ENCODE data around the gene PFKP.

The PFKP gene

DNA sequence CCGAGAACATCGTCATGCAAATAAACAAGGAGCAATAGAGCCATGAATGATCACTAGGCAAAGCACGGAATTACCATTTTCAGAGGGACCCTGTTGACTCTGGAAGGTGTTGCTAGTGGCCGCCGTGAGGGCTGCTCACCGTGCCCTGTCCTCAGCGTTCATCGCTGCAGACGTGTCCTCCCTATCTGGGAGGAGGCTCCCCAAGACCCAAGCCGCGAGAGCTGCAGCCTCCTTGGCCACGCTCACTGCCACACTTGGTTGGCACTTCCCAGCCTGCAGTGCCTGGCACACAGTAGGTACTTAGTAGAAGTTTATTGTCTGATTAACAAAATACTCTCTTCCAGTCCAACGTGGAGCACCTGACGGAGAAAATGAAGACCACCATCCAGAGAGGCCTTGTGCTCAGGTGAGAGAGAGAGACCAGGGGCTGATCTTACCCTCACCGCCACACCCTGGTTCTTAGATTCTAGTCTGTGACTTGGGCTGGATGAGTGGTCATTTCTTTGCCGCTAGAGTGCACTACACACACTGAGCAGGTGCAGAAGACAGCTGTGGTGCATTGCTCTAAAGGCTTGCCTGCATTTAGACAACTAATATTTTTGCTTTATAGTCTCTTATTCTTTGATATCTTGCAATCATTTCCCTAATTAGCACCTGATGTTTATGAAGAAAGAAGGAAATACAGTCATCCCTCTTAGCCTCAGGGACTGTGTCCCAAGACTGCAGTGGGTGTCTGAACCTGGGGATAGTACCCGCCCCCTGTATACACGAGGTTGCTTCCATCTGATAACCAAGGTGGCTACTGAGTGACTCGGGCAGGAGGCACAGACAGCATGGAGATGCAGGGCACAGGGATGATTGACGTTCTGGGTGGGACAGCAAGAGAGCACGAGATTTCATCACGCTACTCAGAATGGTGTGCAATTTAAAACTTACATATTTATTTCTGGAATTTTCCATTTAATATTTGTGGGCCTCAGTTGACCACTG, 65.0 kb downstream of the PFKP start:
- H3K27ac ChIP-seq (ENCODE audit: insufficient read depth, low read depth, low read length, poor library complexity, severe bottlenecking) = no peak overlapping the region
- 95% methylated on average over 22 of the region's 22 CpGs for WGBS, 2 experiments
- no peaks in the 10 kb centered on the region for H3K27me3 ChIP-seq (ENCODE audit: control insufficient read depth, insufficient read depth, low read length, poor library complexity, severe bottlenecking)
- no peak overlapping the region for H3K4me3 ChIP-seq (ENCODE audit: insufficient read depth, low read depth, low read length)
- H3K36me3 ChIP-seq (ENCODE audit: control insufficient read depth, insufficient read depth, low read length) = peaks cover 26% of the 10 kb centered on the region
- H3K9me3 ChIP-seq (ENCODE audit: control insufficient read depth, low read length) = no peaks in the 10 kb centered on the region
- no peaks in the 10 kb centered on the region for H3K4me1 ChIP-seq (ENCODE audit: control insufficient read depth, insufficient read depth, low read length)

DNA sequence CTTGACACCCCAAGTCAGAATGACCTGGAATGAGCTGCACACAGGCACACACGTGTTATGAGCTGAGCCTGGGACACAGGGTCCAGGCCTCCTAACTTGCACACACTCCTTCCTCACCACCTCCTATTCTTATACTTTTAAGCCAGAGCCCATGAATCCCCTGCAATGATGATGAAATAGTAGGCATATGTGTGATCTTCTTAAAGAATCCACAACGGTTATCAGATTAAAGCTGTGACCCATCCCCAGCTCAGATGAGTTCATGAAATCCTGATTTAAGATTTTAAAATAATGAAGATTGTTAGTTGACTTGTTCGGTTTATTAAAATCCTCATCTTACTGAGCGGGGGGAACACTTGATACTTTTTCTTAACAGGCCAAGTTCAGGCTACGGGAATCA, 66.6 kb downstream of the PFKP start:
- Histone ChIP-seq H3K27ac (ENCODE audit: insufficient read depth, low read depth, low read length, poor library complexity, severe bottlenecking) (no peak overlapping the region), H3K4me3 (ENCODE audit: insufficient read depth, low read depth, low read length) (no peak overlapping the region), H3K36me3 (ENCODE audit: control insufficient read depth, insufficient read depth, low read length) (peaks cover 27% of the 10 kb centered on the region), H3K9me3 (ENCODE audit: control insufficient read depth, low read length) (no peaks in the 10 kb centered on the region), H3K27me3 (ENCODE audit: control insufficient read depth, insufficient read depth, low read length, poor library complexity, severe bottlenecking) (no peaks in the 10 kb centered on the region), H3K4me1 (ENCODE audit: control insufficient read depth, insufficient read depth, low read length) (no peaks in the 10 kb centered on the region)
- WGBS, 2 experiments = 73 to 76% methylated on average over 4 to 5 of the region's 5 CpGs

DNA sequence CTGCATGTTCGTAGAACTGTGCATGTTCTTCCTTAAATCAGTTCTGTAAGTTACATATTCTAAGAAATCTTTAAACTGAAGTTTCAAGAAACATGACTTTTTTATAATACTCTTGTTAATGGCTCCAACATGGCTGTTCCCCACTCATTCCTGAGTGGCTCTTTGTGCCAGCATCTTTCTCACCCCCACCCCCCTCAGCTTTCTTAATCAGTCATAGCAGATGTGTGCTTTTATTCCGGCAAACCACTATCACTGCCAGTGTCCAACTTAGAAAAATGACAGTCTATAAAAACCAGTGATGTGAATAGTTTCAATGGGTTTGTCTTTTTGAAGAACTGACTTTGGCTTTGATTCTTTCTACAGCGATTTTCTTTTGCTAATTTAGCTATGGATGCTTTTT, 67.7 kb downstream of the PFKP start:
- H3K9me3 ChIP-seq (ENCODE audit: control insufficient read depth, low read length) = no peaks in the 10 kb centered on the region
- H3K27me3 ChIP-seq (ENCODE audit: control insufficient read depth, insufficient read depth, low read length, poor library complexity, severe bottlenecking) = no peaks in the 10 kb centered on the region
- H3K4me1 ChIP-seq (ENCODE audit: control insufficient read depth, insufficient read depth, low read length) = no peaks in the 10 kb centered on the region
- no peak overlapping the region for H3K27ac ChIP-seq (ENCODE audit: insufficient read depth, low read depth, low read length, poor library complexity, severe bottlenecking)
- H3K4me3 ChIP-seq (ENCODE audit: insufficient read depth, low read depth, low read length) = no peak overlapping the region
- 82 to 94% methylated on average over 3 of the region's 3 CpGs for WGBS, 2 experiments
- peaks cover 33% of the 10 kb centered on the region for H3K36me3 ChIP-seq (ENCODE audit: control insufficient read depth, insufficient read depth, low read length)

DNA sequence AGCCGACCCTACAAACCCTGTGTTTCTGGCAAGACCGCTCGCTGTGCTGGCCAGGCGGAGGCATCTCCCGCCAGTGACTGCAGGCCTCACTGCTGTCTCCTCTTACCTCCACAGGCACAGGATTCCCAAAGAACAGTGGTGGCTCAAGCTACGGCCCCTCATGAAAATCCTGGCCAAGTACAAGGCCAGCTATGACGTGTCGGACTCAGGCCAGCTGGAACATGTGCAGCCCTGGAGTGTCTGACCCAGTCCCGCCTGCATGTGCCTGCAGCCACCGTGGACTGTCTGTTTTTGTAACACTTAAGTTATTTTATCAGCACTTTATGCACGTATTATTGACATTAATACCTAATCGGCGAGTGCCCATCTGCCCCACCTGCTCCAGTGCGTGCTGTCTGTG, 69.0 kb downstream of the PFKP start:
- H3K9me3 ChIP-seq (ENCODE audit: control insufficient read depth, low read length) = no peaks in the 10 kb centered on the region
- peaks cover 33% of the 10 kb centered on the region for H3K36me3 ChIP-seq (ENCODE audit: control insufficient read depth, insufficient read depth, low read length)
- H3K4me1 ChIP-seq (ENCODE audit: control insufficient read depth, insufficient read depth, low read length) = no peaks in the 10 kb centered on the region
- WGBS, 2 experiments = 81 to 82% methylated on average over 14 of the region's 14 CpGs
- no peak overlapping the region for H3K4me3 ChIP-seq (ENCODE audit: insufficient read depth, low read depth, low read length)
- no peaks in the 10 kb centered on the region for H3K27me3 ChIP-seq (ENCODE audit: control insufficient read depth, insufficient read depth, low read length, poor library complexity, severe bottlenecking)
- no peak overlapping the region for H3K27ac ChIP-seq (ENCODE audit: insufficient read depth, low read depth, low read length, poor library complexity, severe bottlenecking)

DNA sequence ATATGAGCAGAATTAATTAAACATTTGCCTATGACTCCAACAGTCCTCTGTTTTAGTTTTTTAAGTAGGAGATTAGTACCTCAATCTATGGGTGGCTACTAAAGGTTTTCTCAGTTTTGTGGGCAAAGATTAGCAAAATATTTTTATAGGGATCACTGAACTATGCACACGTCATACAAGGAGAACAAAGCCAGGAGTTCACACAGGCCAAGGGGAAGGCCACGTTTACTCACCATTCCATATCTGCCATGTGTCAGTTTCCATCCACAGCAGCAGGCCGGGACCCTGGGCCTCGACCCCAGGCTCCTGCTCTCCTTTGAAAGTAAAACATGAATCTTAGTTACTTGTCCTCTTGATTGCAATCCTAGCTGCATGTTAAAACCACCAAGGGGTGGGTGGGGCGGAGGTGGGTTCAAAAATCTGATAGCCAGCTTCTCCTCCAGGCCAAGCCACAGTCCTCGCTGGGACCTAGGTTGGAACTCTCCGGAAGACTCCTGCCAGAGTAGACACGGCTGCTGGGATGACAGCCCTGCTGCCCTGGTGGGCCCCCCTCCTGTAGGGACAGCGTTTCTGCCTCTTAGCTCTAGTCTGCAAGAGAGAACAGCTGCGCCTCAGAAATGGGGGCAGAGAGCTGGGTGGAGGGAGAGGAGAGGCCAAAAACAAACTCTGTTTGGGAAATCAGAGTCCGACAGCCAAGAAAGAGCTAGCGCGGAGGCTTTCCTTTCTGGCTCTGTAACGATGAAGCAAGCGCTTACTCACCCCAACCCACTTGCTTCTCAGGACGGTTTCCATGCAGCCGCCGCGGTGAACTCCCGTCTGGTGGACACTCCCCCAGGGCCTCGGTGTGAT, 69.6 kb downstream of the PFKP start:
- peaks cover 33% of the 10 kb centered on the region for H3K36me3 ChIP-seq (ENCODE audit: control insufficient read depth, insufficient read depth, low read length)
- 90% methylated on average over 21 of the region's 21 CpGs for WGBS, 2 experiments
- no peaks in the 10 kb centered on the region for H3K4me1 ChIP-seq (ENCODE audit: control insufficient read depth, insufficient read depth, low read length)
- no peaks in the 10 kb centered on the region for H3K9me3 ChIP-seq (ENCODE audit: control insufficient read depth, low read length)
- H3K4me3 ChIP-seq (ENCODE audit: insufficient read depth, low read depth, low read length) = no peak overlapping the region
- H3K27ac ChIP-seq (ENCODE audit: insufficient read depth, low read depth, low read length, poor library complexity, severe bottlenecking) = no peak overlapping the region
- H3K27me3 ChIP-seq (ENCODE audit: control insufficient read depth, insufficient read depth, low read length, poor library complexity, severe bottlenecking) = no peaks in the 10 kb centered on the region

- H3K27ac ChIP-seq (ENCODE audit: insufficient read depth, low read depth, low read length, poor library complexity, severe bottlenecking) = no peak overlapping the region
Observed at GRCh38 chr10:3137958-3138726, 70.8 kb downstream of the PFKP start.

GRCh38 chr10:3139216-3139910, 72.0 kb downstream of the PFKP start:
- peaks cover 25% of the 10 kb centered on the region for H3K36me3 ChIP-seq (ENCODE audit: control insufficient read depth, insufficient read depth, low read length)
- WGBS, 2 experiments = 93% methylated on average over 10 of the region's 10 CpGs
- H3K4me1 ChIP-seq (ENCODE audit: control insufficient read depth, insufficient read depth, low read length) = no peaks in the 10 kb centered on the region

More at GRCh38 chr10:3137958-3138726, 70.8 kb downstream of the PFKP start:
- H3K4me1 ChIP-seq (ENCODE audit: control insufficient read depth, insufficient read depth, low read length) = no peaks in the 10 kb centered on the region
- no peaks in the 10 kb centered on the region for H3K27me3 ChIP-seq (ENCODE audit: control insufficient read depth, insufficient read depth, low read length, poor library complexity, severe bottlenecking)
- no peaks in the 10 kb centered on the region for H3K9me3 ChIP-seq (ENCODE audit: control insufficient read depth, low read length)
- peaks cover 28% of the 10 kb centered on the region for H3K36me3 ChIP-seq (ENCODE audit: control insufficient read depth, insufficient read depth, low read length)
- WGBS, 2 experiments = 94% methylated on average over 41 of the region's 41 CpGs
- no peak overlapping the region for H3K4me3 ChIP-seq (ENCODE audit: insufficient read depth, low read depth, low read length)

GRCh38 chr10:3140280-3140679, 72.9 kb downstream of the PFKP start:
- peaks cover 21% of the 10 kb centered on the region for H3K36me3 ChIP-seq (ENCODE audit: control insufficient read depth, insufficient read depth, low read length)
- H3K27me3 ChIP-seq (ENCODE audit: control insufficient read depth, insufficient read depth, low read length, poor library complexity, severe bottlenecking) = no peaks in the 10 kb centered on the region
- 94 to 95% methylated on average over 9 of the region's 9 CpGs for WGBS, 2 experiments
- no peak overlapping the region for H3K27ac ChIP-seq (ENCODE audit: insufficient read depth, low read depth, low read length, poor library complexity, severe bottlenecking)
- H3K4me3 ChIP-seq (ENCODE audit: insufficient read depth, low read depth, low read length) = no peak overlapping the region
- H3K9me3 ChIP-seq (ENCODE audit: control insufficient read depth, low read length) = no peaks in the 10 kb centered on the region
- no peaks in the 10 kb centered on the region for H3K4me1 ChIP-seq (ENCODE audit: control insufficient read depth, insufficient read depth, low read length)

More at GRCh38 chr10:3139216-3139910, 72.0 kb downstream of the PFKP start:
- no peaks in the 10 kb centered on the region for H3K27me3 ChIP-seq (ENCODE audit: control insufficient read depth, insufficient read depth, low read length, poor library complexity, severe bottlenecking)
- no peak overlapping the region for H3K27ac ChIP-seq (ENCODE audit: insufficient read depth, low read depth, low read length, poor library complexity, severe bottlenecking)
- H3K4me3 ChIP-seq (ENCODE audit: insufficient read depth, low read depth, low read length) = no peak overlapping the region
- no peaks in the 10 kb centered on the region for H3K9me3 ChIP-seq (ENCODE audit: control insufficient read depth, low read length)

DNA sequence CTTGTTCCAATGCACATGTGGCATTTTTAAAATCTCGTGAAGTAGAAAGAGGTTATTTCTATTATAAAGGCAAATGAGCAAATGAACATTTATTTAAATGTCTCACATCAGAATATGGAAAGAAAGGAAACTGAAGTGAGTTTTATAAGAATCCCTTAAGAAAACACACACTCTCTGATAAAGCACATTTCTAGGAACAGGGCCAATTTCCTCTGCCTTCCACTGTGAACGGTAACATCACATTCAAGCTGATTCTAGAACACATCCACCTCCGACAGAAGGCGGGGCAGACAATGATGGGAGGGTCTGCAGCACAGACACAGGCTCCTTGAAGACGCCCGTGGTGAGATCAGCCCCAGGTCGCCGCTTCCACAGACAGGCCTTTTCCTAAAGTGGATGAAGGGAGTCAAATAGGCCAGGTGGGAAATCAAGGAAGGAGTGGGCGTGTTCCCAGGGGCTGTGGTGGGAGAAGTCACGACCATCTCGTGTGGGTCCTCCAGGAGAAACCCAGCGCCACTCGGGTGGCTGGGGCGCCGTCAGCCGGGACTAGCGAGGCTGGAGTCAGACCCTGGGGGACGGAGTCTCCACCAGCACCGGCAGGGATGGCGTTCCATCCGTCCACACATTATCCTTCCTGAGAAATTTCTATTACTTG, 74.1 kb downstream of the PFKP start:
- no peaks in the 10 kb centered on the region for H3K9me3 ChIP-seq (ENCODE audit: control insufficient read depth, low read length)
- 94 to 95% methylated on average over 18 to 19 of the region's 21 CpGs for WGBS, 2 experiments
- no peak overlapping the region for H3K4me3 ChIP-seq (ENCODE audit: insufficient read depth, low read depth, low read length)
- no peaks in the 10 kb centered on the region for H3K27me3 ChIP-seq (ENCODE audit: control insufficient read depth, insufficient read depth, low read length, poor library complexity, severe bottlenecking)
- peaks cover 23% of the 10 kb centered on the region for H3K36me3 ChIP-seq (ENCODE audit: control insufficient read depth, insufficient read depth, low read length)
- no peaks in the 10 kb centered on the region for H3K4me1 ChIP-seq (ENCODE audit: control insufficient read depth, insufficient read depth, low read length)
- no peak overlapping the region for H3K27ac ChIP-seq (ENCODE audit: insufficient read depth, low read depth, low read length, poor library complexity, severe bottlenecking)
